OCI-M2 (cell line): ENCODE results near the gene RHOT1.
"Not testable (repeated sequence)": the region's sequence is repeated elsewhere in the genome, so short reads cannot be mapped to it uniquely, and the experiment has no call there.

Experiments used
- DNase-seq: peaks from one replicate; lab custom pipeline; 2025; ENCODE audit not compliant: unreplicated experiment; lab: John Stamatoyannopoulos, UW

Gene RHOT1

DNA sequence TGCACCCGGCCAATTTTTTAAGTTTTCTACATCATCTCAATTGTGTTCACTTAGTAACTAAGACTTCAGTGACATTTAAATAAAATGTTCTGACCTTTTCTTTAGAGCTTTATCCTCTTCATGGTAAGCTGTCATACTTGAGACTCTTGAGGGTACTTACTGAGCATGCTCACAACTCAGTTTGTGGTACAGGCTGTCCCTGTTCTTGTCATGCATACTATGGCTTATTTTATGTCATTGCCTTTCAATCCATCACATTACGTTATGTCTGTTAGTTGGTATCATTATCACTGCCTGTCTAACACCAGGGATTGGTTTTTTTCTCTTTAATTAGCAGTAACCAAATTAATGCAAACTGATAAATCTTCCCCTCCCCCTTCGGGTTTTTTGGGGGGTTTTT lies 81.4 kb downstream of the RHOT1 start:
- no peak for DNase-seq

DNA sequence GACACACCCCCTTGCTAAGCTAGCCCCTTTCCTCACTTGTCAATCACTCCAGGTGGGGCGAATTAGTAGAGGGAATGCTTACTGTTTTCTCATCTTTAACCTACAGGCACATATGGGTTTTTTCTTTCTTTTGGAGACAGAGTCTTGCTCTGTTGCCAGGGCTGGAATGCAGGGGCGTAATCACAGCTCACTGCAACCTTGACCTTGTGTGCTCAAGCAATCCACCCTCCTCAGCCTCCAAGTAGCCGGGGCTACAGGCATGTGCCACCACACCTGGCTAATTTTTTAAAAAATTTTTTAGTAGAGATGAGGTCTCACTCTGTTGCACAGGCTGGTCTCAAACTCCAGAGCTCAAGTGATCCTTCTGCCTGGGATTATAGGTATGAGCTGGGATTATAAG lies 84.6 kb downstream of the RHOT1 start:
- DNase-seq: no peak

DNA sequence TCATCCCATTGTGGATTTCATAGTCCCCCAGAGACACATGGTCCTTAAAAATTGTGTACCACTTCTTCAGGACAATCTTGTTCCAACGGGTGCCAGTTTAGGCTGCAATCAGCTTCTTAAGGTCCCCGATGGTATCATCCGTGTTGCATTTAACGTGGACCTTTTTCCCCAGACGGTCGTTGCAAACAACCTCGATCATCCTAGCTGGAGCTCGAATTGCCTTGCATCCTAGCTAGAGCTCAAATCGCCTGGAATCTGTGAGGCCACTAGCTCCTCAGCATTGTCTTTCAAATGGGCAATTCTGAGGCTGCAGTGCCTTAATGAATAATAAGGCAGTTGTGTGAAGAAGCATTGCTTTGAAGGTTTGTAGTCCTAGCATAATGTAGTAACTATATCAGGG lies 85.6 kb downstream of the RHOT1 start:
- no peak for DNase-seq

DNA sequence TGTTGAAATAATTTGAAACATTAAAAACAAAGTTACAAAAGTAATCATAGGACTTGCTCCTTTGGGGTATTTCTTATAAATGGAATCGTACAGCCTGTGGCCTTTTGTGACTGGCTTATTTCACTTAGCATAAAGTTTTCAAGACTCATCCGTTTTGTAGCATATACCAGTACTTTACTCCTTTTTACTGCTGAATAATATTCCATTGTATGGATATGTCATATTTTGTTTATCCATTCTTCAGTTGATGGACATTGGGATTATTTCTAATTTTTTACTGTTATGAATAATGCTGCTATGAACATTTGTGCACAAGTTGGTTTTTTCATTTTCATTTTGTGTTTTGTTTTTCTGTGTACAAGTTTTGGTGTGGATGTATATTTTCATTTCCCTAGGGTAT lies 93.3 kb downstream of the RHOT1 start:
- no peak for DNase-seq

DNA sequence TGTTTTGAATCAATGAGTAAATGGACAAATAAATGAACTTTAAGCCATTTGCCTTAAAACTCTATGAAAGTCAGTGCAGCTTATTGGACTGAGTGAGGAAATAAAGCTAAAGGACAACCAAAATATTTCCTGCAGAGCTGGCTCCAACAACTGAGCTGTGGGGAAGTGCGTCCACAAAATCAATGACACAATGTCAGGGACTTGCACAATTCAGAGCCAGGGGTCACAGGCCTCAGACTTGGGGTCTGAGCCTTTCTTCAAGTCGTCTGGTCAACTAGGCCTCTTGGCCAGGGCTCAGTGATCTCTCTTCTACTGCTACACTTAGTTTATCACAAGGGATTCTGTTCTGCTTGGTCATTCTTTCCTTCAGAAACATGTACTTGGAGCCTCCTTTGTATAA lies 97.2 kb downstream of the RHOT1 start:
- DNase-seq: no peak

DNA sequence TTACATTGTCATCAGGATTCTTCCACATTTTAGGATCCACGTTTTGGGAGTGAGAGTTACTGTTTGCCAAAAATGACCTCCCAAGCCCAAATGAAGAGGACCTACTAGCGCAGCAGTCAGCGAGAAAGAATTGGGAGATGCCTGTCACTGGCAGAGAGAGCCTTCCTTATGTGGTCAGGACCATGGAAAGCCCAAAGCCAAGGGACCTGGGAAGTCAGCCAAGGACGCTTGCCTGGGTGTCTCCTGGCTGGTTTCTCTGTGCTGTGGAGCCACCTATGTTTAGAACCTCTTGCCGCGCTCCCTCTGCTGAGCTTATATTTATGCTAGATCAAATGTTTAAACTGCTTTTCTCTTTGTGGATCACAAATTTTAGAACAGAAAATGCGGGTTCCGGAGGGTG lies 98.4 kb downstream of the RHOT1 start:
- no peak for DNase-seq

DNA sequence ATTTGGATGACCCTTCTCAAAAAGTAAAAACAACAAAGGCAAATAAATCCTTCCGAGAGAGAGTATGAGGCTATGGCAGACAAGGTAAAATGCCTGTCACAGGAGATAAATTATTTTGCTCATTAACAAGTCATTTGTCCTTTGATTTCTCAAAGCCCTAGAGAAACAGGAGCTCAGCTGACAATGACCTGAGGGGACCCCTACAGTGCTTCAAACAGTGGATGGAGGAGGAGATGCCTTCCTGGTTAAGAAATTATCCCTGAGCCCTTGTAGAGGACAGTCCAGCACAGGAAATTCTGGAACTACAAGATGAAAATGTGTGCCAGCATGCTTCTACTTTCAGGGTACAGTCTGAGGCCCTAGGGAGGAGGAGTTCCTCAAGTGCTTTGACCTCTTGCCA lies 99.3 kb downstream of the RHOT1 start:
- no peak for DNase-seq

DNA sequence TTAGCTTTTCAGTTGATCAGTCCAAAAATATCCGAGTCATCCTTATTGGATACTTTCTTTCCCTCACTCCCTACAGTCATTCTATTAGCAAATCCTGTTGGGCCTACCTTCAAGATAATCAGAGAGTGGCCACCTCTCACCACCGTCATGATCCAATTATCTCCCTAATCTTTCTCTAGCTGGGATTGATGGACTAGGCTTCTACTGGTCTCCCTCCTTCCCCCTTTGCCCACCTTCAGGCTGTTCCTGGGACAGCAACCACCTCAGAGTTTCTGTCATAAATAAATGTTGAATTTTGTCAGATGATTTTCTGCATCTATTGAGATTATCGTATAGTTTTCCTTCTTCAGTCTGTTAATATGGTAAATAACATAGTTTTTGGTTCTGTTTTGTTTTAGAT lies 107.2 kb downstream of the RHOT1 start:
- no peak for DNase-seq

DNA sequence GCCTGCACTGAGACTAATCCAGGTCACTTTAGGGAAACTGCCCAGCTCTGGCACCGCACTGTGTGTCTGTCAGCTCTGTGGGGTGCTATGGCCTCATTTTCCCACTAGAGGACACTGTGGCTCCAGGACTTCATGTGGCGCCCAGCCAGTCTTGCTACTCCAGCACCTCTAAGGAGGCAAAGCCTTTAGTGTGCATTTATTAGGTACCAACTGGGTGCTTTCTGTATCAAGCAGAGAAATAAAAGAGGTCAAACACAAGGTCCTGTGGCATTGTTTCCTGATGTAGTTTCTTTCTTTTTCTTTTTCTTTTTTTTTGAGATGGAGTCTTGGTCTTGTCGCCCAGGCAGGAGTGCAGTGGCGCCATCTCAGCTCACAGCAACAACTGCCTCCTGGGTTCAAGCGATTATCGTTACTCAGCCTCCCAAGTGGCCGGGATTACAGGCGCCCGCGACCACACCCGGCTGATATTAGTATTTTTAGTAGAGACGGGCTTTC lies 110.9 kb downstream of the RHOT1 start:
- peak; percentile 28 for DNase-seq

DNA sequence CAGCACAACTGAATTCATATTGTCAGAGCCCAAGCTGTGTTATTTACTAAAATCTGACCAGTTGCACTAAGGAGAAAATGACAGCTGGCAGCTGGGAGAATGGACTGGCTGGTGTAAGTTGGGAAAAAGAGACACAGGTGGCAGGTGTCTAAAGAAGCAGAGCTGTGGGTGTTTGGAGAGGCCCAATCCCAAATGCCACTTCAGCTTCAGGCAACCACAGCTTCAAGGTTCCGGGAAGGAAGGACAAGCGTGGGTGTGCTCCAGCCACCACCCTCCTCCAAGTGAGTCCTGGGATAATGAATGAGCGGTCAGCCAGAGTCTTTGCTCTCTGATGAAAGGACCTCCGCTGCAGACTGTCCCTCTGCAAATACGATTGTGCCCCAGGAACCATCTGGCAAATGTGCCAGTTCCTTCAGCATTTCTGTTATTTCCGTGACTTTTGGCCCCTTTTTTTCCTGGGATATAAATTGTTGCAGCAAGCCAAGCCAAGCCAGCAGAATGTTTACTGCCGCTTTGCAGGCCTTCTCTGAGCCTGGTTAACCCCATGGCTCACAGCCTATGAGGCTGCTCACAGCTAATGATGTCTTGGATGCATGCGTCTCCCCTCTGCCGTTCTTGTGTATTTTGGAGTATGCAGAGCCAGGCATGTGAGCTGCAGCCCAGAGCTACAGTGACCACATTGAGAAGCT lies 113.9 kb downstream of the RHOT1 start:
- DNase-seq: no peak

DNA sequence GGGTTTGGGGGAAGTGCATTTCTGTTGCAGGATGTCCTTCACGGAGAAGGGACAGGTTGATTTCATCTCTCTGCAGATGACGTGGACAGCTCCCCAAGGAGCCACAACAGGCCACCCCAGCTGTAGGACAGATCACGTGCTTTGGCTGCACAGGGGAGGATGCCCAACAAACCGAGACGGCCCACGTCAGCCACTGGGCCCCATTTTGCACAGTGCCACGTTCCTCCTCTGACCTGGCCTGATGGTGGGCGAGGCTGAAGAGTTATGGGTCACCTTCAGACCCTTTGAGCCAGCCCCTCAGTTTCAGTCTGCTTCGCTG lies 114.4 kb downstream of the RHOT1 start:
- DNase-seq: no peak

DNA sequence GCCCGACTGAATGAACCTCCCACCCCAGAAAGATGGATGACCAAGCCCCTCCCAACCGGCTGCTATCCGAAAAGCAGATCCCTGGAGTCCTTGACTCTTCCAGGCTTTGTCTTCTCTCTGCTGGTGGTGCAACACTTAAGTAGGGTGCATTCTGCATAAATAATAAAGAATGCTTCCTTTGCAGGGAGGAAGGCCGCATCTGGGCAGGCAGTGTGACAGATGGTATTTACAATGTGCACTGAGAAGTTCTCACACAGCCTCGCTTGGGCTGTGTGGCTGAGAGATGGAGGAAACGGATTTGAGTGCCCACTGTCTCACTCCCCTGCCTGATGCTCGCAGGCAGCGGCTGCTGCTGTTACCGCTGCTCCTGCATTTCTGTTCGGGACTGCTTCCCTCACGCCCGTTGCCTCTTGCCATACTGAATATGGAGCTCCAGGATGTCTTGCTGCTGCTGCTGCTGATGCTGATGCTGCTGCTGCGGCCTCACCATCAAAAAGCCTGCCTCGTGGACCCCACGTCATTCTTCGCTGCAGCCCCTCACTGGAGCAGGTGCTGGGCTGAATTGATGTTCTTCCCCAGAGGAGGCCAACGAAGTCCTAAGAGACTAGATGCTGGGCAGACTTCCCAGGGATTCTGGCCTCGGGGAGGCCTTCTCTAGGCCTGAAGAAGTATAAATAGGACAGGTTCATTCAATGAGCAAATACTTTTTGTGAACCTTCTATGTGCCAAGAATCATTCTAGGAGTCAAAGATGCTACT lies 116.3 kb downstream of the RHOT1 start:
- DNase-seq: no peak

DNA sequence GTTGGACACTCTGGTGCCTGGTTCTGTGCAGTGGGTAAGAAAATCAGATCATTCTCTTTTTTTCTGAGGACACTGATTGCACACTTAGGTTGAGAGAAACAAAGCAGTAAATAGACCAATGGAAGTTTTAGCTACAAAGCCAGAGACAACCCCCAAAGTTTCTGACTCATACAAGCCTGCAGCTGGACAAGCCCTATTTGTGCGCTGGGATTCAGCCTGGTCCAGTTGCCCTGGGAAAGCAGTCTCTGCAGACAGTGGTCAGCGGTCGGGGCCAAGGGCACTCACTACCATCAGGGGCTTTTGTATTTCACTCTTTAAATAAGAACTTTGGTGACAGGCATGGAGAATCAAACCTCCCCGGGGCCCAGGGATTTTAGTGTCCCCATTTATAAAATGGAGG lies 117.3 kb downstream of the RHOT1 start:
- DNase-seq: no peak

DNA sequence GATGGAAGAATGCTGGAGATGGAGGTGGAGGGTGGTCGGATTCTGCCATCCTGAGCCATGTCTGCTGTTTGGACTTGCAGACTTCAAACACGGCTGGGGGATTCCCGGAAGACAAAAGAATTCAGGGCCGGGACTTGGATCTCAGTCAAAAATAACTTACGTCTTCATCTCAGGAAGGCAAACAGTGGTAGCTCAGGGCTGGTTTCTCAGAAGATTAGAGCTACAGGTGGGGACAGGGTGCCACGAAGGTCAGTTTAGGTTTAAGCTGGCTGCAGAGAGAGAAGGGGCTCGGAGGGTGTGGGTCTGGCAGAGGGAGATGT lies 119.1 kb downstream of the RHOT1 start:
- DNase-seq: no peak

DNA sequence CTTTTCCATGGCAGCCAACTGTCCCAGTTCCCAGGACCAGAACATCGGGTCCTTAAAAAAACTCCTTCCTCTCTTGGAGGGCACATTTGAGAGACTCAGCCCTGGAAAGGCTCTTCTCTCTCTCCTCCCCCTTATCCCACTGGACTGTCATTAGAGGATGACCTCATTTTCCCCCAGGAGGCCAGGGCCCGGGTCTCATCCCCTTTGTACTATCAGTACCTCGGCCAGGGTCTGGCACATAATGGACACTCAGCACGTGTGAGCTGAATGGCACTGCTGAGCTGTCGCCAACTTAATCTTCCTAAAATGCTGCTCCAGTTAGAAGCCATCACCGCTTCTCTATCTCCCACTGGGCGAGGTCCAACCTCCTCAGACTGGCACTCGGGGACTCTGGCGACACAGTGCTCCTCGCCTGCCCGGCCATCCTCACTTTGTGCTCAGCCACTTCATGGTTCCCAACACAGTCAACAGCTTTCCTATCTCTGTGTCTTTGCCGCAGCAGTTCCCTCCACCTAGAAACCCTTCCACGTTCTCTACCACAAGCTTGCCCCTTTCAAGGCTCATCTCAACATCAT lies 119.7 kb downstream of the RHOT1 start:
- no peak for DNase-seq

DNA sequence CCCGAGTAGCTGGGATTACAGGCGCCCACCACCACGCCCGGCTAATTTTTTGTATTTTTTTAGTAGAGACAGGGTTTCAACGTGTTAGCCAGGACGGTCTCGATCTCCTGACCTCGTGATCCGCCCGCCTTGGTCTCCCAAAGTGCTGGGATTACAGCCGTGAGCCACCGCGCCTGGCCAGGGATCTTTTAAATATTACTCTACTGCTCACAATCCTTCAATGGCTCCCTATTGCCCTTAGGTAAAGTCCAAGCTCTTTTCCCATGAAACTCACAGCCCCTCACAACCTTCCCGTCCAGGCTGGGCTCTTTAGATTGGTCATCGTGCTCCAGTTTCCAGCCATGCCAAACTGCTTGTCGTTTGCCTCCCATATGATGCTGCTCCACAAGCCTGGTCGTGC lies 121.2 kb downstream of the RHOT1 start:
- not testable (repeated sequence) for DNase-seq

DNA sequence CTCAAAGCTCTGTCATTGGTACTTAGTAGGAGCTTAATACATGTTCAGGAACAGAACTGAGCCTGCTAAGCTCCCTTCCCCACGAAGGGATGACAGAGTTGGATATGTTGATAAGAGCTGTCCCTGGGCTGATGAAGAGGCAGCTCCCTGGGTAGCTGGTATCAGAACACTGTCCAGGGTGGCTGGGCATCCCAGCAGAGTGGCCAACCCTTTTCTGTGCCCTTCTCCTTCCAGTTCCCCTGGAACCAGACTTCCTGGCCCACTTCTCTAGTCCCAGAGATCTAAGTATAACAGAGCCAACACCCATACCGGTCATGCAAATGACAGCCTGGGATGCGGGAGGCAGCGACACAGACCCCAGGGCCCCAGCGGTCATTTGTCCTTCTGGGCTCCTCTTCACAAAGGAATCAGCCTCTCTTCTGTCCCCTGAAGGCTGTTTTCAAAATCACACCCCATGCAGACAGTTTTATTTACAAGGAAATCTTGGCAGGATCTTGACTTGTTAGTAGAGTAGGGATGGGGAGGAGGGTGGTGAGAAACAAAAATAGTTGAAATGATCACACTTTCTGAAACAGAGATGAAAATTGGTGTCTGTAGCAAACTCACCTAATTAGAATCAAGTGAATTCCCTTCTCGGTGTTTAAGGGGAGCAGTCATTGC lies 122.0 kb downstream of the RHOT1 start:
- DNase-seq: no peak

DNA sequence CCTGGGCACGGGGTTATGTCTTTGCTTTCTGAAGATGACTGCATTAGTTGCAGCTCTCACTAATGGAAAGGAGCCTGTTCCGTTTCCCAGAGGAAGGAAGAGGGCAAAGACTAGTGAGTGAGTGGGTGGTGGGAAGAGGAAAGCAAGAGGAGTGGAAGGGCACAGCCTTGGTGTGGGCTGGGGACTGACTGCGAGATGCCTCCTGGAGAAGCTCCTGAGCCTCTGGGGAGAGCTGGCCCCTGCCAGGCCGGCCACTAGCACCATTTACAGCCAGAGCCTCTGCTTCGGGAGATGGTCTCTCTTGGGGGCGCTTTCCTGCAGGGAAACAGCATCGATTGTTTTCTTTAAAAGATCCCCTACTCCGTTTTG lies 122.5 kb downstream of the RHOT1 start:
- DNase-seq: no peak

DNA sequence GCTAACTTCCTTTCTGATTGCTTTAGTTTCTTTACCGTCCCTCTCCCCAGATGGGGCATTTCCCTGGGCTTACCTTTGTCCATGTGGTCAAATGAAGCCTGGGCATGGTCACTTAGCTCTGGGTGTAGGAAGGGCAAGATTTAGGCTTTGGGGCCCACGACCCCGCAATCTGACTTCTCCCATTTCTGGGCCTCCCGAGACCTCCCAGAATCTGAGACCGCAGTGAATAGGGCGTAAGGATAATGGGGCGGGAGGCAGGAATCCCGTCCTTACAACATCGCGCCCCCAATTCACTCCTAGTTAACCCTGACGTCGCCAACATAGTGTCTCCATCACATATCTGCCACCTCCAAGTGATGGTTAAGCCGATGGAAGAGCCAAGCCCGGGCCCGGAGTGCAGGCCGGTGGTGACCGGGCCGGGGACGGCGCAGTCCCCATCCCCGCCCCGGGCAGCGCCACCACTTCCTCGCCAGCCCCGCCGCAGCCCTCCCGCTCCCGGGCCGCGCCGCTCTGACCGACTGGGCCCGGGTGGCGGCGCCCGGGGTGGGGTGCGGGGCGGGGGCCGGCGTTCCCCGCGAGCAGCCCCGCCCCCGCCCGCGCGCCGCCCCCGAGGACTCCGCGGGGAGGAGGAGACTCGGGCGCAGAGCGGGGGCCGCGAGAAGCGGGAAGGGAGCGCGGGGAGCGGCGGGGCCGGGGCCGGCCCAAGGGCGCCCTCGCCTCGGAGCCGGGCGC lies 123.1 kb downstream of the RHOT1 start, which contains the start of gene RHBDL3:
TSS of gene RHBDL3 (plus strand) at position 641 of the 732 bp plus-strand sequence. CDS start 358 bp downstream, outside the sequence.
- DNase-seq: no peak

DNA sequence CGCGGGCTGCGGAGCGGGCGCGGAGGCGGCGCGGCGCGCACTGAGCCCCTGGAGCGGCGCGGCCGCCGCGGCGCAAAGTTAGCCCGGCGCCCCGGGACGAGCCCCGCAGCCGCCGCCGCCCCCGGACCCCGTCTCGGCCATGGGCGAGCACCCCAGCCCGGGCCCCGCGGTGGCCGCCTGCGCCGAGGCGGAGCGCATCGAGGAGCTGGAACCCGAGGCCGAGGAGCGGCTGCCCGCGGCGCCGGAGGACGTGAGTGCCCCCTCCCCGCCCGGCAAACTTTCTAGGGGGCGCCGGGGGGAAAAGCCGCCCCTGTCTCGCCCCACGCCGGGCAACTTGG lies 123.7 kb downstream of the RHOT1 start:
- DNase-seq: no peak
